Hepatocyte (in vitro differentiated cells): ENCODE measurements around the gene GOT1.

Experiments
- CTCF ChIP-seq: fragments of 200-600 bp; sonication (generic); IDR thresholded peaks from 2 replicates; pipeline ENCODE4 v1.5.1; 2016; ENCODE audit warnings: antibody characterized with exemption, mild to moderate bottlenecking; ENCODE audit not compliant: poor library complexity
- EZH2 ChIP-seq: fragments of 200-600 bp; sonication (generic); IDR thresholded peaks from 2 replicates; pipeline ENCODE4 v1.6.1; 2016; ENCODE audit warnings: antibody characterized with exemption, mild to moderate bottlenecking, borderline replicate concordance

DNA sequence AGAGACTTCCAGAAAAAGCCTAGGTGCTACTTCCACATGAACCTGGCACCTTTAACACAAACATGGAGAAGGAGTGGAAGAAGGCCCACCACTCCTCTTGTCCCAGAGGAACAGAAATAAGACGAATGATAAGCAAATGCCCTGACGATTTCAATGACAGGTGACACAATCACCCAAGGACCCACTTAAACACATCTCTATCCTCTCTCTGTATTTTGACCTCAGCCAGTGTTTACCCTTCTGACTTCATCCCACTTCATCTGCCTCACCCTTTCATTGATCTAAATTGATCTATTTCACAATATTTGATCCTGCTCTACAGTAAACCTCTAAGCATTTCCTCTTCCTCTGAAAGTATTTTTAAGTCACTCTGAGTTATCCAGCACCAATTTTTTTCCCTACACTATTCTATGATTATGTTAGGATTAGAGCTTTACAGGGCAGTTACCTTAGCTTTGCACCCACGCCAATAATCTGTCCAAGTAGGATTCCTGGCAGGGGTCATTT, 9.1 kb downstream of the GOT1 start:
- TF ChIP-seq CTCF = no peak
- TF ChIP-seq EZH2 = no peak
